Endothelial cell of umbilical vein (primary cell): ENCODE results near the gene BLOC1S1. TPM values are rescaled to one million over a fixed set of nuclear protein-coding genes. Genes with fewer than 3 reads are reported as not detected.
A peak's percentile ranks its signal among the peaks of the same experiment; 100 is the strongest.

Source experiments
- BruUV-seq: library from RNA; stranded (reverse); fragments of 400-500 nt; replicated peaks from 2 replicates; lab custom pipeline; 2021; lab: Mats Ljungman, UMichigan
- CTCF ChIA-PET: fragments of 300-600, 350-600 bp; sonication (Branson Sonifier 250); formaldehyde crosslinking; loops from one replicate; lab custom pipeline; 2021; ENCODE audit warnings: antibody characterized with exemption, inconsistent platforms; lab: Charles Lee
- POLR2A ChIA-PET: fragments of 300-600, 350-600 bp; sonication (Branson Sonifier 250); formaldehyde crosslinking; loops from one replicate; lab custom pipeline; 2021; ENCODE audit warnings: antibody characterized with exemption, inconsistent platforms; lab: Charles Lee
- DNase-seq: peaks from one replicate; pipeline ENCODE4 v3.0.0-alpha.2; 2011; ENCODE audit warnings: low read depth, low spot score
- FAIRE-seq: peaks from 2 replicates; lab custom pipeline; 2011; peaks lifted over from hg19 to GRCh38; lab: Jason Lieb, UNC
- H2AFZ ChIP-seq: 2 replicates; pipeline ENCODE4 v1.6.0; 2012; ENCODE audit warnings: low read depth, low read length, control low read depth, inconsistent platforms
- H3K27ac ChIP-seq: 2 replicates; pipeline ENCODE4 v1.5.1; 2011; ENCODE audit warnings: low read depth, mild to moderate bottlenecking, control low read depth, low read length, moderate library complexity; ENCODE audit not compliant: insufficient read depth
- H3K27me3 ChIP-seq, 2 experiments: 2 replicates each; pipeline versions ENCODE4 v1.6.0 to v1.6.1; 2011; ENCODE audit warnings: low read length in 2 of 2, mixed read lengths in 1 of 2; ENCODE audit not compliant: control insufficient read depth in 2 of 2, insufficient read depth in 2 of 2
- H3K36me3 ChIP-seq, 2 experiments: 2 replicates in 1 of 2; 3 replicates in 1 of 2; pipeline ENCODE4 v1.5.1; 2011; ENCODE audit warnings: low read length in 2 of 2, mild to moderate bottlenecking in 1 of 2, moderate library complexity in 1 of 2; ENCODE audit not compliant: control insufficient read depth in 2 of 2, insufficient read depth in 2 of 2; ENCODE audit errors: extremely low read depth in 1 of 2
- H3K4me1 ChIP-seq: 3 replicates; pipeline ENCODE4 v1.5.1; 2011; ENCODE audit warnings: mild to moderate bottlenecking, low read length; ENCODE audit not compliant: control insufficient read depth, insufficient read depth; ENCODE audit errors: extremely low read depth
- H3K4me2 ChIP-seq: 2 replicates; pipeline ENCODE4 v1.6.1; 2011; ENCODE audit warnings: low read length, control low read depth, mixed read lengths; ENCODE audit not compliant: insufficient read depth
- H3K4me3 ChIP-seq, 3 experiments: fragments of 200-600 bp in 1 of 3; sonication (generic), shearing (Covaris generic) in 1 of 3; replicated peaks in 1 of 3; 2 replicates each; pipeline ENCODE4 v1.5.1; 2011 to 2016; ENCODE audit warnings: control low read depth in 3 of 3, low read length in 3 of 3, mild to moderate bottlenecking in 2 of 3, inconsistent platforms in 1 of 3, low read depth in 1 of 3, moderate library complexity in 1 of 3; ENCODE audit not compliant: insufficient read depth in 1 of 3
- H3K79me2 ChIP-seq: 2 replicates; pipeline ENCODE4 v1.6.0; 2012; ENCODE audit warnings: low read length, inconsistent platforms; ENCODE audit not compliant: control insufficient read depth, insufficient read depth
- H3K9ac ChIP-seq: replicated peaks from 2 replicates; pipeline ENCODE3; 2011; ENCODE audit warnings: low read length, control low read depth; ENCODE audit not compliant: insufficient read depth; ENCODE audit errors: extremely low read depth
- H3K9me1 ChIP-seq: replicated peaks from 3 replicates; pipeline ENCODE4 v1.6.0; 2011; ENCODE audit warnings: mild to moderate bottlenecking, low read length; ENCODE audit not compliant: control insufficient read depth, insufficient read depth; ENCODE audit errors: extremely low read depth
- H3K9me3 ChIP-seq: replicated peaks from 2 replicates; pipeline ENCODE4 v1.5.1; 2012; ENCODE audit warnings: low read length, inconsistent platforms; ENCODE audit not compliant: control insufficient read depth, insufficient read depth
- H4K20me1 ChIP-seq: replicated peaks from 2 replicates; pipeline ENCODE3; 2011; ENCODE audit warnings: mild to moderate bottlenecking, low read length; ENCODE audit not compliant: control insufficient read depth, insufficient read depth; ENCODE audit errors: extremely low read depth
- dilution Hi-C: fragments of 300-500 bp; cut with MboI; formaldehyde crosslinking; loops from one replicate; pipeline ENCODE4 v1.15.0; 2019; ENCODE audit warnings: low sequenced_read_pairs; ENCODE audit not compliant: extremely low pct_ligation_motif_present
- intact Hi-C: fragments of 100-400 bp; cut with micrococcal nuclease; formaldehyde crosslinking; loops from one replicate; pipeline ENCODE4 v1.10.0; 2022
- polyA plus RNA-seq, 4 experiments: library from polyadenylated mRNA; depleted of rRNA in 3 of 4; stranded (reverse) in 3 of 4; unstranded in 1 of 4; fragments of >200 nt; gene quantifications; 2 replicates each; pipeline versions ENCODE4 v1.2.1 to v1.2.3, GENCODE V29; 2011 to 2012; ENCODE audit warnings: missing spikeins in 1 of 4
- total RNA-seq: library from RNA; stranded (reverse); gene quantifications from 2 replicates; pipeline ENCODE4 v1.2.3, GENCODE V29; 2021
- TF ChIP-seq, protein P1 (sequence below): IDR thresholded peaks from 2 replicates; pipeline ENCODE4 v1.6.1; 2011; ENCODE audit not compliant: insufficient read depth, insufficient read length
- TF ChIP-seq, protein P2 (sequence below), 2 donors: IDR thresholded peaks; 1 replicate in 1 of 2; 2 replicates in 1 of 2; pipeline ENCODE4 v1.5.1; 2011; ENCODE audit warnings: low read length in 2 of 2, mild to moderate bottlenecking in 2 of 2, moderate library complexity in 2 of 2, control low read depth in 1 of 2, inconsistent platforms in 1 of 2, low read depth in 1 of 2; ENCODE audit not compliant: insufficient read depth in 1 of 2; ENCODE audit errors: extremely low read depth in 1 of 2

Gene BLOC1S1
- total and polyA plus RNA-seq, 2 donors (not counting 3 experiments of a cell fraction or from before 2014, with no cell fraction given), result 84.1 to 192 TPM

DNA sequence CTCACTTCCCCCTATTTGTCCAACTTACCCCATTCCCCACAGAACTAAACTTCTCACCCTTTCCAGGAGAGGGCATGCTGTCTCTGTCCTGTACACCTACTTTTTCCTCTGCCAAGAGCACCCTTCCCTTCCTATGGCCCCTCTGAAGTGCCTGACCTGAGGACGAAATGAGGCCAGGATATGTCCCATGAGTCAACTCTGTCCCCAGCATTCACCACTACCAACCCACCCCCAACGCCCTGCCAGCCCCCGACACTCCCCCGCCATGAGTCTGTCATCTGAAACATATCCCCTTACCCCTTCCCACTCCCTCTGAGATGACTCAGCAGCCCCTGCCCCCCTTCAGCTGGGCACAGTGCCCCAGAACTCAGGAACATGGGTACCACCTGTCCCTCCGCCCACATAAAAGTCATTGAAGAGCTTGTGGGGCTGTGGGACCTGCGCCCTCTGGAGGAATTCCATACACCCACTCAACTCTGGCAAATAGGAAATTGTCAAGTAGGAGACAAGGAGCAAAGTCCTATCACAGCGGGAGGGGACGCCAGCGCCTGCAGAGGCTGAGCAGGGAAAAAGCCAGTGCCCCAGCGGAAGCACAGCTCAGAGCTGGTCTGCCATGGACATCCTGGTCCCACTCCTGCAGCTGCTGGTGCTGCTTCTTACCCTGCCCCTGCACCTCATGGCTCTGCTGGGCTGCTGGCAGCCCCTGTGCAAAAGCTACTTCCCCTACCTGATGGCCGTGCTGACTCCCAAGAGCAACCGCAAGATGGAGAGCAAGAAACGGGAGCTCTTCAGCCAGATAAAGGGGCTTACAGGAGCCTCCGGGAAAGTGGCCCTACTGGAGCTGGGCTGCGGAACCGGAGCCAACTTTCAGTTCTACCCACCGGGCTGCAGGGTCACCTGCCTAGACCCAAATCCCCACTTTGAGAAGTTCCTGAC lies 34.4 kb upstream of the BLOC1S1 start:
- POLR2A ChIA-PET, result no interaction called here
- FAIRE-seq (peak; percentile 67), DNase-seq (peak; percentile 44)
- intact Hi-C loops, result loop anchor here (1.0 kb wide), 1 partner anchor 56 kb away; no protein-coding TSS in a partner anchor
- no peaks in the 10 kb centered on the region for H3K9me1 ChIP-seq
- H3K4me1 ChIP-seq, result no peaks in the 10 kb centered on the region
- no peak overlapping the region for H3K27ac ChIP-seq
- no peak overlapping the region for H3K4me3 ChIP-seq
- BruUV-seq, result no TSS peak
- H3K36me3 ChIP-seq, result no peaks in the 10 kb centered on the region
- dilution Hi-C loops, result no loop called here
- TF ChIP-seq, protein P1, sequence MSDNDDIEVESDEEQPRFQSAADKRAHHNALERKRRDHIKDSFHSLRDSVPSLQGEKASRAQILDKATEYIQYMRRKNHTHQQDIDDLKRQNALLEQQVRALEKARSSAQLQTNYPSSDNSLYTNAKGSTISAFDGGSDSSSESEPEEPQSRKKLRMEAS, result no peak
- TF ChIP-seq, protein P2, sequence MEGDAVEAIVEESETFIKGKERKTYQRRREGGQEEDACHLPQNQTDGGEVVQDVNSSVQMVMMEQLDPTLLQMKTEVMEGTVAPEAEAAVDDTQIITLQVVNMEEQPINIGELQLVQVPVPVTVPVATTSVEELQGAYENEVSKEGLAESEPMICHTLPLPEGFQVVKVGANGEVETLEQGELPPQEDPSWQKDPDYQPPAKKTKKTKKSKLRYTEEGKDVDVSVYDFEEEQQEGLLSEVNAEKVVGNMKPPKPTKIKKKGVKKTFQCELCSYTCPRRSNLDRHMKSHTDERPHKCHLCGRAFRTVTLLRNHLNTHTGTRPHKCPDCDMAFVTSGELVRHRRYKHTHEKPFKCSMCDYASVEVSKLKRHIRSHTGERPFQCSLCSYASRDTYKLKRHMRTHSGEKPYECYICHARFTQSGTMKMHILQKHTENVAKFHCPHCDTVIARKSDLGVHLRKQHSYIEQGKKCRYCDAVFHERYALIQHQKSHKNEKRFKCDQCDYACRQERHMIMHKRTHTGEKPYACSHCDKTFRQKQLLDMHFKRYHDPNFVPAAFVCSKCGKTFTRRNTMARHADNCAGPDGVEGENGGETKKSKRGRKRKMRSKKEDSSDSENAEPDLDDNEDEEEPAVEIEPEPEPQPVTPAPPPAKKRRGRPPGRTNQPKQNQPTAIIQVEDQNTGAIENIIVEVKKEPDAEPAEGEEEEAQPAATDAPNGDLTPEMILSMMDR (IDR thresholded peaks at IDR 0.05; ENCODE audit: extremely low read depth in 1 of 2, insufficient read depth in 1 of 2, low read depth in 1 of 2, low read length in 2 of 2), result peak; percentile 14 to 43
- H3K27me3 ChIP-seq, result peaks cover 0 to 5% of the 10 kb centered on the region in 2 experiments
- H3K4me2 ChIP-seq, result no peak overlapping the region
- H2AFZ ChIP-seq, result peak overlapping the region; percentile 23
- CTCF ChIA-PET, result interaction anchor here (0.7 to 2.6 kb wide), 10 partner anchors 15 to 57 kb away, joined by 3 to 10 read pairs (median 4); partner anchors contain the start of gene BLOC1S1
- no peaks in the 10 kb centered on the region for H3K9me3 ChIP-seq
- H4K20me1 ChIP-seq, result no peaks in the 10 kb centered on the region
- H3K9ac ChIP-seq, result no peak overlapping the region
- H3K79me2 ChIP-seq, result no peaks in the 10 kb centered on the region
